HG02588 (cell line): ENCODE results near the gene STYX.

Experiments used
- ATAC-seq: cut with Tn5 transposase; IDR thresholded peaks from one replicate; pipeline ENCODE4 v1.9.1; 2021; ENCODE audit warnings: mild to moderate bottlenecking, moderate library complexity; ENCODE audit not compliant: unreplicated experiment

Gene STYX

GRCh38 chr14:52729925-52730708, at the start of gene STYX:
Gene STYX, plus strand, starts transcription at chr14:52730166. Its CDS starts 309 bp downstream, at chr14:52730475.
- ATAC-seq: peak; percentile 92

GRCh38 chr14:52683985-52684520, 45.9 kb upstream of the STYX start:
- ATAC-seq: no peak

- no peak for ATAC-seq
Measured at GRCh38 chr14:52686176-52686575, 43.8 kb upstream of the STYX start.

DNA sequence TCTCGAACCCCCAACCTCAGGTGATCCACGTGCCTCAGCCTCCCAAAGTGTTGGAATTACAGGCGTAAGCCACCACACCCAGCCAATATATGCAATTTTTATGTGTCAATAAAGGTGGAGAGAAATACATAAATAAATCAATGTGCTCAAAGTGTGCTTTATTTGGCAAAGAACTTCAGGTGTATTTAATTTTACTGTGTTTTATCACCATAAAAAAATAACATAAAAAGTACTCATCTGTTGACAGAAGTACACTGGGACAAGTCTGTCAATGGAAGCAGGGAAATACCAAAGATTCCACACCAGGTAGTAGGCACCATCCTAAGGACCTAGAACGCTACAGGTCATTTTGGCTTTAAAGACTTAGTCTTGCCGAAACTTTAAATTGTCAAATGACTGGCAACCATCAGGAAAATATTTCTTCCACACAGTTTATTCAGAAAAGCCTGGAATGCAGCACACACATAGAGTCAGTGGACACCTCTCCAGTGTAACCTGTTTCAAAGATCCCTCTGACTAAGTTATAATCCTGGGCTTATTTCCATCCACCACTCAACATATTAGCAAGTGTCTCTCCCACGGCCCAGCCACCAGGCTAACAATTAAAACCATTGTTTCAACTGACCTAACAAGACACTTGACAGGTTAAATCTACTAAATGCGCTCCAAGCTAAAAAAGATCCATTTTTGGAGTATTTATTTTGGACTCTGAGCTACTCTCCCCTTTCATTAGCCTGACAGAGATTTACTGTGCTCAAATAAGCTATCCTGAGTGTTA, 38.8 kb upstream of the STYX start:
- ATAC-seq: no peak

- no peak for ATAC-seq
Measured at GRCh38 chr14:52692248-52692962, 37.6 kb upstream of the STYX start.

DNA sequence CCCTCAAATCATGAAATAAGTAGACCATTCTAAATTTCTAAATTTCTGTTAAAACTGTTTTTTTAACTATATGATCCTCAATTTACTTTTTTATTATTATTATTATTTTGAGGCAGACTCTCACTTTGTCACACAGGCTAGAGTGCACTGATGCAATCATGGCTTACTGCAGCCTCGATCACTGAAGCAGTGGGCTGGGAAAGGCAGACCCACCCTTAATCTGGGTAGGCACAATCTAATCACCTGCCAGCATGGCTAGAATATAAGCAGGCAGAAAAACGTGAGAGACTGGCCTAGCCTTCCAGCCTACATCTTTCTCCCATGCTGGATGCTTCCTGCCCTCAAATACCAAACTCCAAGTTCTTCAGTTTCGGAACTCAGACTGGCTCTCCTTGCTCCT, 36.9 kb upstream of the STYX start:
- no peak for ATAC-seq

GRCh38 chr14:52693532-52693931, 36.4 kb upstream of the STYX start:
- ATAC-seq: no peak

GRCh38 chr14:52694761-52695480, 35.0 kb upstream of the STYX start:
- ATAC-seq: peak; percentile 56

- ATAC-seq: peak; percentile 74
Measured at GRCh38 chr14:52695481-52696091, 34.4 kb upstream of the STYX start, which contains the start of gene ERO1A. Gene ERO1A, minus strand, starts transcription at chr14:52695558. Its CDS starts 77 bp downstream, at chr14:52695481.

- no peak for ATAC-seq
Measured at GRCh38 chr14:52700701-52701172, 29.2 kb upstream of the STYX start.

GRCh38 chr14:52701223-52701622, 28.7 kb upstream of the STYX start:
- no peak for ATAC-seq

DNA sequence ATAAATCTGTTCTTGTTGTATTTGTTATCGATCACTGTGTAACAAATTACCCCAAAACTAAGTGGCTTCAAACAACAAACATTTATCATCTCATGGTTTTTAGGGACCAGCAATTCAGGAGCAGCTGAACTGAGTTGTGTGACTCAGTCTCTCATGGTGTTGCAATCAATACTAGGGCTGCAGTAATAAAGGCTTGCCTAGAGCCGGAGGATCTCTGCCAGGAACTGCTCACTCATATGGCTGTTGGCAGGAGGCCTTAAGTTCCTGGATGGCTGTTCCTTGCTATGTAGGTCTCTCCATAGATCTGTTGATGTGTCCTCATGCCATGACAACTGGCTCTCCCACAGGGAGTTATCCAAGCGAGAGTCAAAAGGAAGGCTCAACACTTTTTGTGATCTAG, 26.7 kb upstream of the STYX start:
- ATAC-seq: no peak

- no peak for ATAC-seq
Measured at GRCh38 chr14:52703664-52704063, 26.3 kb upstream of the STYX start.

DNA sequence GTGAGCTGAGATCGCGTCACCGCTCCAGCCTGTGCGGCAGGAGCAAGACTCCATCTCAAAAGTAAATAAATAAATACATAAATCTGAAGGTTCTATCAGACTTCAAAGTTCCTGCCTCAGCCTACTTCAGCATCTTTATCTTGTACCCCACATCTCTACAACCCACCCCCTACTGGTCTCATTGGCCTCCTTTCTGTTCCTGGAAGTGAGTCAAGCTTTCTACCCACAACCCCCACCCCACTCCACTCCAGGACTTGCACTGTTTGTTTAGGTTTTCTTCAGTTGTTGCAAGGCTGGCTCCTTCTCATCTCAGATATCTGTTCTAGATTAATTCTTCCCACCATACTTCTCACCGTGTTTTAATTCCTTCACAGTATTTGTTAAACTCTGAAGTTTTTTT, 23.7 kb upstream of the STYX start:
- no peak for ATAC-seq

DNA sequence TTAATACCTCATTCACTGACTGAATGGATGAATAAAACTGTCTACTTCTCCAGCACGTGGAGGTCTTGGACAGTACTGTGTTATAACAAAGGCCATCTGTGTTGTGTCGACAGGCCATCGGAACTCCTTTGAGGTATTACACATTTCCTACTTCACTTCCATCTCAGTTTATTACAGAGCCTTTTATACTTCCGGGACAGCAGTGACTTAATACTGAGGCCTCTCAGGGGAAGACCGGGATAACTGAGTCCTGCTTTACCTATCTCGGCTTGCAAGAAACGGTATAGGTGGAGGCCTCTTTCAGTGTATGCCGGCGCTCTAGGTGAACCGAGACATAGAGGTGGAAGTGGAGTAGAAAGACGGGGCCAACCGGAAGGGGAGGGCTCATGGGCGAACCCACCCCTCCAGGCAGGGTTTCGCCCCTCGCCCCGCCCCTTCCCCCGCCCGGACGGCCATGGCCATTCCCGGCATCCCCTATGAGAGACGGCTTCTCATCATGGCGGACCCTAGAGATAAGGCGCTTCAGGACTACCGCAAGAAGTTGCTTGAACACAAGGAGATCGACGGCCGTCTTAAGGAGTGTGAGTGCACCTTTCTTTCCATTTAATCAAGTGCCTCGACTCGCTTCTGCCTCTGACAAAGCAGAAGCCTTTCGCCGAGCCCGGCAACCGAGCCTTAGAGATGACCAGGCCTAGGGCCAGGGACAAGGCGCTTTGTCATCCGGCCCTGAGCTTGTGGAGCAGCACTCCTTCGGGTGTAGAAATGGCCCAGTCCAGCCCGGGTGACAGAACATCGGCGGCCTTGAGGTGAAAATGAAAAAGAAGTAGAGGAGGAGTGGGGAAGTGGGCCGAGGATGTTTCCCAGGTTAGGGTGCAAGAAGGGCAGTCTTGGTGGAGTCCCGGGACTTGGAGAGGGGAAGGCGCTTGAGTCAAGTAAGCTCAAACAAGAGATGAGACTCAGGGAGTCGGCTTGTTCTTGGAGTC, 23.0 kb upstream of the STYX start, which contains the start of gene PSMC6:
TSS of gene PSMC6 (plus strand) at position 477 of the 983 bp plus-strand sequence. CDS start at position 497, 20 bp downstream.
- ATAC-seq: peak; percentile 96

DNA sequence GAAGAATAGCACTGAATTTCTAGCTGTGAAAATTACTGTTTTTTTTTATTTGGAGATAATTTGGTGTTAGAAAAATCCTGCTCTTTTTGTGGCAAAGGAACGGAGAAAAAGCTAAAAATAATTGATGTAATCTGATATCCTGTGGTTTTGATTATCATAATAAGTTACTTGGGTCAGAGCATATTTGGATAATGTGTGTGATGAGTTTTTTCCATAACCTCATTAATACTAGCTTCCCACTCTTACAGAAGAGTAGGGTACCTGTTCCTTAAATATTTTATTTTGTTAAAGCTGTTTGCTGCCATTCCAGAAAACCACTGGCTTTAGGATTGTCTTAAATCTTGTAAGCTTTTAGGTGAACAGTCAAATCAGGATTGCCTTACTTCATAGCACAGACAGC, 18.3 kb upstream of the STYX start:
- ATAC-seq: no peak

DNA sequence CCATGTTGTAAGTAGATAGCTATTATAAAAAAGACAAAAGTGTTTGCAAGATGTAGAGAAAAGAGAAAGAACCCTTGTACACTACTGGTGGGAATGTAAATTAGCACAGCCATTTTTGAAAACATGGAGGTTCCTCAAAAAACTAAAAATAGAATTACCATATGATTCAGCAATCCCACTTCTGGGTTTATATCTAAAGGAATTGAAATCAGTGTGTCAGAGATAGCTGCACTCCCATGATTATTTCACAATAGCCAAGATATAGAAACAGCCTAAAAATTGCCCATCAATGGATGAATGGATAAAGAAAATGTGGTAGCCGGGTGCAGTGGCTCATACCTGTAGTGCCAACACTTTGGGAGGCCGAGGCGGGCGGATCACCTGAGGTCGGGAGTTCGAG, 13.8 kb upstream of the STYX start:
- ATAC-seq: no peak

DNA sequence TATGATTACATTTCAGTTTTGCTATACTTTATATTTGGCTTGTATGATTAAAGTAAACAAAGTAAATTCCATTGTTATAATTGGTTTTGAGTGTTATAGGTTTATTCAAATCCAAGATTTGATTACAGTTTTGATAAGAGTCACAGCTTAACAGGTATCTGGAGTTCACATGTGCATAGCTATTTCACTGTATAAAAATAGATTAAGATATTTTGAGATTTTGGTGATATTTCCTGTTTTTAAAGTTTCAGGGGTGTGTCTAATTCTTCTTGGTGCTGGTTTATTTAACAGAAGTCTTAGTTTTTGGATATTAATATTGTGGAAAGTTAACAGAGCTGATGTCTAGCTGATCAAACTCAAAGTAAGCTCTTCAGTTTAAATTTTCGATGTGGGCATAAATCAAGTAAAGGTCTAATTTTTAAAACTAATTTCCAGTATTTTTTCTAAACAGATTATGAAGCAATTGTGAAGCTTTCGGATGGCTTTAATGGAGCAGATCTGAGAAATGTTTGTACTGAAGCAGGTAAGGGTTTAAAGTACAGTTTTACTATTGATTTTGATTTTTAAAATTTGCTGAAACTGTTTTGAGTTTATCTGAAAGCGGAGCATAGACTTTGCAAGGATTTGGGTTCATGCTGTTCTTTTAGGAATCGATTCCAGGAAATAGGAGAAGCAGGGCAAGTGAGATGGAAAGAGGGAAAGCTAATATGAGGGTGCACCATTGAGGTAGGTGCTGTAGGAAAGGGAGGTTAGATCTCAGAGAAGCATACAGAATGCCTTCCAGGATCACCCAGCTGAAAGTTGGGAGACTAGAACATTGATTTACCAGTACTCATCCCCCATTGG, 6.2 kb upstream of the STYX start:
- ATAC-seq: no peak
